Suppressor macrophage (primary cell): ENCODE data around the gene DDIAS.
"Not testable (repeated sequence)": the region's sequence is repeated elsewhere in the genome, so short reads cannot be mapped to it uniquely, and the experiment has no call there.

Source experiments
- DNase-seq, 4 experiments: peaks; one replicate each; pipeline ENCODE4 v3.0.0-alpha.2; 2020 to 2022

The DDIAS gene

DNA sequence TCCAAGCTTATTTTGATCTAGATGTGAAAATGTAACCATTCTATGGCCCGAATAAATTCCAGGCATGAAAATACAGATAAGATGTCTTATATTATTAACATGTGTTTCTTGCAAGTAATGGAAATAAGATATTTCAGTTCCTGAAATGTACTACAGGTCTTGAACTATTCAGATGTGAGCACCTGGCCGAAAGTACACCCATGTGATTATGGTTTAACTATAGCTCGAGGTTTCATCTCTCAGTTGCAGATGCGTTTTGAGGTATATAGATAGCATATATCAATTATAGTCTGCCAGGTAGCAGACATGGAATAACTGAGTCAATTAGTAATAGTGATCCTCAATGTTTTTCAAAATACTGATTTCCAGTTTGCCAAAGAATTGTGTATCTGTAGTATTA lies 68.3 kb downstream of the DDIAS start:
- DNase-seq, result no peak

- not testable (repeated sequence) for DNase-seq
Measured at GRCh38 chr11:82970507-82971083, 69.1 kb downstream of the DDIAS start.

GRCh38 chr11:82971519-82971946 lies 70.0 kb downstream of the DDIAS start:
- peak in 1 of 4 experiments; percentile 1 for DNase-seq

- DNase-seq, result no peak
Measured at GRCh38 chr11:82972103-82972502, 70.6 kb downstream of the DDIAS start.

DNA sequence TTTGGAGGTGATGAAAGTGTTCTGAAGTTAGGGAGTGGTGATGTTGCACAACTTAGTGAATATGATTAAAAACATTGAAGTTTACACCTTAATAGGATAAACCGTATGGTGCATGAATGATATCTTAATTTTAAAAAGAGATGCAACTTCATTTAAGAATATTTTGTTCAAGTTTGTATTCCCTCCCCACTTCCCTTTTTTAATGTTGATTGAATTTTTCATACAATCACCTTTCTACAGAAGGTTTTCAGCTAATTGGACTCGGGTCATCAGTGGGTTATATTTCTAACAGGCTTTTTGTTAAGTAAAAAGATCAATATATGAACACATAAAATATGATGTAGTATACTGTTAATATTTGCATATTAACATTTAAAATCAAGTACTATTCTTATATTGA lies 72.6 kb downstream of the DDIAS start:
- DNase-seq, result no peak

GRCh38 chr11:82974851-82975250 lies 73.3 kb downstream of the DDIAS start:
- DNase-seq, result no peak

- DNase-seq, result no peak
Measured at GRCh38 chr11:82975882-82976281, 74.3 kb downstream of the DDIAS start.

- DNase-seq, result no peak
Measured at GRCh38 chr11:82976786-82977185, 75.2 kb downstream of the DDIAS start.

- no peak for DNase-seq
Measured at GRCh38 chr11:82978422-82979099, 77.0 kb downstream of the DDIAS start.

- DNase-seq, result no peak
Measured at GRCh38 chr11:82979824-82980223, 78.3 kb downstream of the DDIAS start.

- no peak for DNase-seq
Measured at GRCh38 chr11:82980292-82980691, 78.8 kb downstream of the DDIAS start.

DNA sequence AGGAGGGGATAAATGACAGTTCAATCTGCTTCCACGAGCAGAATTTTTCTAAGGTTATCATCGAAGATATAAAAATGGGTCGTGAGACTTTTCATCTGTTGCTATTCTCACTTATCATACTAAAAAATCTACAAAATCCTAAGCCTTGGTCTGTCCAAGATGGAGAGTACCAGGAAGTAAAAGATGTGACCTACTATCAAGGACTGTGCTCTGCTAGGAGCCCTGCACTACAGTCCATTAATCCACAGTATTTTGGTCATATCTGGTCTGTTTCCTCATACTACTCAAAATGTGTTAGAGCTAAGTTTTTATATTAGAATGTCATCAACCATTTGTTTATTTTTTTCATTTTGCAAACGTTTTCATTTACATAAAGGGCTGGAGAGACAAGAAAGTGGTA lies 79.4 kb downstream of the DDIAS start:
- no peak for DNase-seq

DNA sequence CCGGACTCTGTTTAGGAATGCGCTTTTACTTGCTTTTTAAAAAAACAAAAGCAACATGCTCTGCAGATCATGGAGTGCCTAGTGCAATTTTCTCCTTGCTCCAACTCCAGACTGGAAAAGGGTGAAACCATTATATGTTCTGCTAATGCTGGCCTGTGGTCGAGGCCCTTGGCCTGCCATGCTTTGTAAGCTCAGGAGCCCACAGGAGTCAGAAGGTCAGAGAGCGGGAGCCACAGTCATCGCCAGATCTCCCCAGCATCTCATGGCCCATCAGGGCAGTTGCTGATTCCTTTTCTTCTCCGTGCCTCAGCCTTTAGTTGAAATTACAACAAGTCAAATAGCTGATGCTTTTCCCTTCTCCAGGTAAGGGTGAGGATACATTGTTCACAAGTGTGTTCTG lies 80.3 kb downstream of the DDIAS start:
- DNase-seq, result no peak
